NCI-H1048 (cell line): ENCODE data around the gene DYRK3.
A peak's percentile ranks its signal among the peaks of the same experiment; 100 is the strongest.

Experiments
- DNase-seq: peaks from one replicate; lab custom pipeline; 2025; lab: John Stamatoyannopoulos, UW

Gene DYRK3

DNA sequence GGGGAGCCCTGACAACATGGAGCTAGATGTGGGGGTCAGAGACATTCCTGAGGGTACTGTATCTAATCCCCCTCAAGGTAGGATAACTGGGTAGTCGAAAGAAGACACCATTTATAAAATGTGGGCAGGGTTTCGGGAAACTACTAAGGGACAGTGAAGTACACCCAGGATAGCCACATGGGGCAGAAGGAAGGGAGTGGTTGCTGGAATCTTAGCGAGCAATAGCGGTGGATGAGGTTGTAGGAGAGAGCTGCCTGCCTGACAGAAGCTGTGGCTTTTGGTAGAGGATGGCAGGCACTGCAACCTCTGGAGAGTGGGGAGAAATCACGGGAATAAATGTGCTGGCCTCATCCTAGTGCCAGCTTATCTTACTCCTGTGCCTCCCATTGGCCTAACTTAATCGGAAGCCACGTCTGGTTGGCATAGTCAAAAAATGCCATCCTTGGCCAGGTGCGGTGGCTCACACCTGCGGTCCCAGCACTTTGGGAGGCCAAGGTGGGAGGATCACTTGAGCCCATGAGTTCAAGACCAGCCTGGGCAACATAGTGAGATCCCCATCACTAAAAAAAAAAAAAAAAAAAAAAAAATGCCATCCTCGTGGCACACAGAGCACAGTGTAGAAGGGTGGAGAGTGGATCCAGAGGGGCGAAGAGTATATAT lies 26.0 kb downstream of the DYRK3 start:
- DNase-seq = no peak

- DNase-seq = no peak
Observed at GRCh38 chr1:206662396-206663092, 27.2 kb downstream of the DYRK3 start.

DNA sequence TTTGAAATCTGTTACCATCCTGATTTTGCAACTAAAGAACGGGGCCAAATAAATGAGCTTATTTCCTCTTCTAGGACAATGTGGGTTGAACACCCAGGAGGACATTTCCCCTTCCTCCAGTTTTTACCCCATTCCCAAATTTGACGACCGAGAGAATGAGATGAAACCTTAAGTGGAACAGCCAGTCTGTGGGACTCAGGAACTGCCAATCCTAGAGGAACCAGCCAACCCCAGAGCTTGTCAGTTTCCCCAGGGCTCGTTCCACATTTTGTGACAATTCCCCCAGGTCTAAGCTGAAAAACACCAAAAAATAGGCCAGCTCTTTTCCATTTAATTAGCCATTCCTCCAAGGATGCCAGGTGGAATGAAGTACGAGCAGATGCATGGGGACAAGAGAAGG lies 28.0 kb downstream of the DYRK3 start:
- no peak for DNase-seq

- DNase-seq = peak; percentile 59
Observed at GRCh38 chr1:206663832-206664652, 28.7 kb downstream of the DYRK3 start.

GRCh38 chr1:206664740-206665139 lies 29.4 kb downstream of the DYRK3 start:
- no peak for DNase-seq

- DNase-seq = no peak
Observed at GRCh38 chr1:206666031-206666561, 30.8 kb downstream of the DYRK3 start.

DNA sequence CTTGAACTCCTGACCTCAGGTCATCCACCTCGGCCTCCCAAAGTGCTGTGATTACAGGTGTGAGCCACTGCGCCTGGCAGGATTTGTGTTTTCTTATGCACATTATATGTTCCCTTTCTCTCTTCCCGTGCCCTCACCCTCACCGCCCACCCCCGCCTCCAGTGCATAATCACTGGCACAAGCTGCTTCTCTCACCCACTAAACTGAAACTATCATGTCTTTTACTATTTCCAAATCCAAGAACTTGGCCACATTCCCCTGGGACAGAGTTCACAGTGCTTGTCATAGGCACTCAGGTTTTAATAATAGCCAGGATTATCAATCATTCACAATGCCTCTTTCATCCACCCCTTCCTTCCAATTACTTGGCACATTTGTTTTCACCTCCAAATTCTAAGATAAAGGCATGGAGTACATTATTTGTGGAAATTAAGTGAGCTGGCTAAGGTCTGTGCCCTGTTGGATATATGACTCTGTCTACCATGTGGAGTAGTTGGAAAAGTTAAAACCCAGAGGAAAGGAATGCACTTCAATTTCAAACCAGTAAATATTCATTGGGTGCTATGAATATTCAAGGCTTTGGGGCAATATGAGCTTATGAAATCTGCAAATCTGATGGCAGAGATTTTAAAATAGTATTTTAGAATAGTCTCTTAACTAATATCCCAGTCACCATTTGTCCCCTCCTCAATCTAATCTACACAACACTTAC lies 31.8 kb downstream of the DYRK3 start:
- no peak for DNase-seq

DNA sequence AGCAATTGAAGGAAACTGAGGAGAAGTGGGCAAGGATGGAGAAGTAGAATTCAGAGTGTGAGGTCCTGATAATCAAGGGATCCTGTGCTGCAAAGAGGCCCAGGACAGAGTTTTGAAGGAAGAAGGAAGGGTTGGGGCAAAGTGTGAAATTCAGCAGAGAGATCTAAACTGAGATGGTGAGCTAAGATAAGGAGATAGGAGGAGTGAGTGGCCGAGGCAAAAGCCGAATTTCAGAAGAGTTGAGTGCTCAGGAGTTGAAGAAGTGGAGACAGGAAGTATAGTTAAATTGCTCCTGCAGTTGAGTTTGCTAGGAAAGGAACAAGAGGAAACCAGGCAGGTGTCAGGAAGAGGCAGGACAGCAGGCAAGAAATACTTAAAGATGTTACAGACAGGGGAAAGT lies 33.0 kb downstream of the DYRK3 start:
- DNase-seq = no peak

DNA sequence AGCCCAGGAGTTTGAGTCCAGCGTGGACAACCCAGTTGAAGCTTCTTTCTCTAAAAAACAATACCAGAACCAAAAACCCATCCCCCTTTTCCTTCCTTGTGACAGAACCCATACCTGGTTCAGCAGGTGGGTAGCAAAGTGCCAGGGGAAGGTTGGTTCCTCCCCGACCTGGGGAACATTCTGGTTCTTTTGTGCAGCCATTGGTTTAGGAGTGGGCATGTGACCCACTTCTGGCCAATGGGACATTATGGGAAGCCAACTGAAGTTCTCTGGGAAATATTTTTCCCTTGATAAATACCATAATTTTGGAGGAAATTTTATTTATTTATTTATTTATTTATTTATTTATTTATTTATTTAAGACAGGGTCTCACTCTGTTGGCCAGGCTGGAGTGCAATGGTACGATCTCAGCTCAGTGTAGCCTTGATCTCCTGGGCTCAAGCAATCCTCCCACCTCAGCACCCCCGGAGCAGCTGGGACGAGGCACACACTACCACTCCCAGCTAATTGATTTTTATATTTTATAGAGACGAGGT lies 33.6 kb downstream of the DYRK3 start:
- DNase-seq = no peak

DNA sequence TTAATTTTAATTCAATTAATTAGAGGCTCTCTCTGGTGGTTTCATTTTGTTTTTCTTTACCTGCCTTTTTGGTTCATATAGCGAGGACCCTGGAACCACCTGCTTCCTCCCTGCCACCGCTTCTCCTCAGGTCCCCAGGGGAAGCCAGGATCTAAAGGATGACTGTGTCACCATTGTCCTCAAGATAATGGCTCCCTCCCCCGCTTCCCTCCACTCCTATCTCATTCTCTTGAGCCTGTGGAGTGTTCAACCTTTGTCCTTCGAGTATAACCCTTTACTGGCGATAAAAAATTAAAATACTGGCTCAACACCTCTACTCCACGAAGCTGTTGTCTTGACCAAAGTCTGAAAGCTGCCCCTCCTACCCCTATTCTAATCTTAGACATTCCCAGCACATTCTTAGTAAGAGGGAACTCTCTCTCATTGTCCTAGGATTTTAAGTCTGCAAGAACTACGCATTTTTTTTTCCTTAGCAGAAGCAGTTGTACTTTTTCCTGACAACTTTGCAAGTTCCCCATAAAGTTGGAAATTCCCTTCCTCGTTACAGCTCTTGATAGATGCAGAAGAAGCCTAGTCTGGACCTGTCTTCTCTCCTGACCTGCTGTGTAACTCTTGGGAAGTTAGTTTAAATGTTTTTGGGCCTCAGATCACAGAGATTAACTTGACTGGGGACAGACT lies 36.8 kb downstream of the DYRK3 start:
- DNase-seq = no peak

GRCh38 chr1:206672844-206673758 lies 37.8 kb downstream of the DYRK3 start:
- no peak for DNase-seq

DNA sequence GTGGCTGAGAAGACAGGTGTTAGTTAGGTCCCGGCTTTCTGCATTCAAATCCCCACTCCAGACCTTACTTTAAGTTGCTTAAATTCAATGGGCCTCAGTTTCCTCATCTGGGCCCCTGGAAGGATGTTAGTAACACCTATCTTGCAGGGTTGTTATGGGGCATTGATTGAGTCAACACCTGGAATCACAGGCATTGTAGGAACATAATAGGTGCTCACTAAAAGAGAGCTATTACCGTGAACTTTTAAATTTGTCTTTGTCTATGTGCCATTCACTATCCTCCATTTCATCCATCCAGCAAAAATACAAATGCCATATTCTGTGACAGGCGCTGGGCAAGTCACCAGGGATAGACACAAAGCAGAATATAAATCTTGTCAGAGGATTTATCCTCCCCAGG lies 38.9 kb downstream of the DYRK3 start:
- DNase-seq = no peak

DNA sequence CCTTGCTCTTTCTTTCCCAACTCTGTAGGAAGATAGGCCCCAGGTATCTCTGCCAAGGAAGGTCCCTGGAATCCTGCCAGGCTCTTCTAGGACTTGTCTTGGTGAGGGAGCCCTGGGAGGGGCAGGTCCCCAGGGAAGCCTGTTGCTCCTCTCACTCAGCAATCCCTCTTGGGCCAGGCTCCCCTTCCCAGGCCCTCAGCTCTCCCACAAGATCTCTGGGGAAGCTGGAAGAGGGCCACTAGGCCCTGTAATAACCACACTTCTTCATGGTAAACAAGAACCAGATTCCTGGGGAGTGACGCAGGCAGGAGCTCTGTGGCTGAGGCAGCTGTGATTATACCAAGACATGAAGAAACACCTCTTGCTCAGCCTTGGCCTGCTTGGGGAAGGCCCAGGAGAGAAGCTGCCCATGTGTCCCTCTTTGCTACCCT lies 39.4 kb downstream of the DYRK3 start:
- no peak for DNase-seq

GRCh38 chr1:206676499-206676898 lies 41.2 kb downstream of the DYRK3 start:
- no peak for DNase-seq

- DNase-seq = no peak
Observed at GRCh38 chr1:206678490-206678889, 43.2 kb downstream of the DYRK3 start.

GRCh38 chr1:206679738-206680211 lies 44.4 kb downstream of the DYRK3 start:
- no peak for DNase-seq

- DNase-seq = no peak
Observed at GRCh38 chr1:206680279-206680678, 44.9 kb downstream of the DYRK3 start.

- DNase-seq = no peak
Observed at GRCh38 chr1:206681359-206681758, 46.0 kb downstream of the DYRK3 start.

- DNase-seq = no peak
Observed at GRCh38 chr1:206682111-206682510, 46.8 kb downstream of the DYRK3 start.

DNA sequence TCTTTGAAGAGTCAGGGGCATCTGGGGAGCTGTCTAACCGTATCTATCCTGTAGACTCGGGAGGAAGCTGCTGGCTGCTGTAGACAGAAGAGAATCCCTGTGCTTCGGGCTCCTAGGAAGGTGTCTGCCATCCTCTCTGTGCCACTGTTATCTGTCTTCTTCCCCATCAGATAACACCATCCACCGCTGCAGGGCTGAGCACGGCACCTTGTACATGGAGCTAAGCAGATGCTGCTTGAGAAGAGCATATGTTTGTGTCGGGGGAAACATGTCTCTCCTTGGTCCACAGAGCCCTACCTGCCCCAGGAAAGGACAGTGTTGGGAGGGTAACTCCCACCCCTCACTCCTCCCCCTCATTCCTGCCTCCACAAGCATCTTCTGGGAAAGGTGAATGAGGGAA lies 48.0 kb downstream of the DYRK3 start:
- DNase-seq = no peak
